NCI-H1930 (cell line): Measurements from ENCODE around the gene ADISSP.

Experiments
- DNase-seq, 2 experiments: peaks; one replicate each; lab custom pipeline; 2025; lab: John Stamatoyannopoulos, UW

The ADISSP gene

DNA sequence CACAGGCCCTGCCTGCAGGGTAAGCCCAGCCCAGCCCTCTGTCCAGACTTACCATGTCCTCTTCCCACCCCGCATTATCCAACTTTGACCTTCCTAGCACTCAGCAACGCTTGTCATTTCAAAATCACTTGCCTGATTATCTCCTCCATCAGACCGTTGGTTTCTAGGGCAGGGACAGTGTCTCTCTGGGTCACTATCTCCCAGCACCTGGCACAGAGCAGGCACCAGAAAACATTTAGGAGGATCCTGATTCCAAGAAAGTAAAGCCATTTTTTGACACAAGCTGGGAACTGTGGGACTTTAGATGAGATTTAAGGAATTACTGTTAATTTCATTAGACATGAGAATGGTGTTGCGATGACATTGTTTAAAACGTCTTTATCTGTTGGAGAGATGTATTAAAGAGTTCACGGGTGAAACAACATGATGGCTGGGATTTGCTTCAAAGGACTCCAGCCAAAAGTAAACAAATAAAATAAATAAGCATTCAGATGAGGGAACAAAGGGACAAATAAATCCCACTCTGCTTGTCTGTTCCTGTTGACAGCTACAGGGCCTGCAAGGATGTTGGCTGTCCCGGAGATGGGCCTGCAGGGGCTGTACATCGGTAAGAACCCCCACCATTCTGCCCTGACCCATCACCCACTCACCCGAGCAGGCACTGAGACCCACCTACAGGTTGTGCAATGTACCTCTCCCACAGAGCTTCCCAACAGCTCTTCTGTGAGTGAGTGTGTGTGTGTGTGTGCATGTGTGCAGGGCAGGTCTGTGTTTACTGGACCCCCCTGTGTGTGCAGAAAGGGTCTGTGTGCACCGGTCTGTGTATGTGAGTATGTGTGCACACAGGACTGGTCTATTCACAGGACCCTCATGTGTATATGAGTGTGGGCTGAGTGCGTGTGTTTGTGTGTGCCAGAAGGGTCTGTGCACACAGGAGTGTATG is 29.2 kb downstream of the ADISSP start:
- DNase-seq = no peak

DNA sequence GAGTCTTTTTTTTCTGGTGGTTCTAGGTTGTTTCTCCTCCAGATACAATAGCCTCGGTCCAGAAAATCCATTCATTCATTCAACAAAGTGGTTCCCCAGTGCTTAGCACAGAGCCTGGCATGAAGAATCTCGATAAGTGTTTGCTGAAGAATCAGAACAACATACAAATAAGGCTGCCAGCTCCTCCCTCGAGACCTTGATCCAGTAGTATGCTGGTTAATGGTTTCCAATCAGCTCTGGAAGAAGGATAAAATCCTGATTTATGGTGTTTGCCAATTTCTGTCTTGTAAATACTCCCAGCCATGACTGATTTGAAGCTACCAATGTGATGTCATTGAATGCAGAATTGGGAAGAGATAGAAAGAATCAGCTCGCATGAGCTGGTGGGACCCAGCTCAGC is 31.8 kb downstream of the ADISSP start:
- no peak for DNase-seq

DNA sequence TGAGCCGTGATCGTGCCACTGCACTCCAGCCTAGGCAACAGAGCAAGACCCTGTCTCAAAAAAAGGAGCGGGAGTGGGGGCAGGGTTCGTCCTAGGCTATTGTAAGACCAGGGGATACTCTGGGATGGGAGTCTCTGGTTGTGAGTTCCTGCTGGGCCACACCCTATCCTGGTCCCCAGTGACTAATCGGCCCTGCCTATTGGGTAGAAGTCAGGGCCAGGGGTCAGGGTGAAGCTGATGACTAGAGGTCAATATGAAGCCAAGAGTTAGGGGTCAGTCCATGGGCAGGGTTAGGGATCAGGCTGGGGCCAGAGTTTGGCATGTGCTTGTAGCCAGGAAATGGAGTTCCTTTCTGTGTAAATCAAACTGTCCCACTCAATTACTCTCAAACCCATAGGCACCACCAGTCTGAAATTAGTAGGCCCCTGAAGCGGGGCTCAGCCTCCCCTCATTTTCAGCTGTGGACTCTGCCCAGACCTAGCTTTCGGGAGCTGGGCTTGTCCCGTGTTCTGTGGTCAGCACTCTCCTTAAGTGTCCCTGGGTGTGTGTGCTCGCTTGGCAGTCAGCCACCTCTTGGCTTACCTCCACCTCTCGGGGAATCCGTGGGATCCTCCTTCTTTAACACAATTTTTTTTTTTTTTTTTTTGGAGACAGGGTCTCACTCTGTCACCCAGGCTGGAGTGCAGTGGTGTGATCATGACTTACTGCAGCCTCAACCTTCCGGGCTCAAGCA is 33.3 kb downstream of the ADISSP start:
- no peak for DNase-seq

DNA sequence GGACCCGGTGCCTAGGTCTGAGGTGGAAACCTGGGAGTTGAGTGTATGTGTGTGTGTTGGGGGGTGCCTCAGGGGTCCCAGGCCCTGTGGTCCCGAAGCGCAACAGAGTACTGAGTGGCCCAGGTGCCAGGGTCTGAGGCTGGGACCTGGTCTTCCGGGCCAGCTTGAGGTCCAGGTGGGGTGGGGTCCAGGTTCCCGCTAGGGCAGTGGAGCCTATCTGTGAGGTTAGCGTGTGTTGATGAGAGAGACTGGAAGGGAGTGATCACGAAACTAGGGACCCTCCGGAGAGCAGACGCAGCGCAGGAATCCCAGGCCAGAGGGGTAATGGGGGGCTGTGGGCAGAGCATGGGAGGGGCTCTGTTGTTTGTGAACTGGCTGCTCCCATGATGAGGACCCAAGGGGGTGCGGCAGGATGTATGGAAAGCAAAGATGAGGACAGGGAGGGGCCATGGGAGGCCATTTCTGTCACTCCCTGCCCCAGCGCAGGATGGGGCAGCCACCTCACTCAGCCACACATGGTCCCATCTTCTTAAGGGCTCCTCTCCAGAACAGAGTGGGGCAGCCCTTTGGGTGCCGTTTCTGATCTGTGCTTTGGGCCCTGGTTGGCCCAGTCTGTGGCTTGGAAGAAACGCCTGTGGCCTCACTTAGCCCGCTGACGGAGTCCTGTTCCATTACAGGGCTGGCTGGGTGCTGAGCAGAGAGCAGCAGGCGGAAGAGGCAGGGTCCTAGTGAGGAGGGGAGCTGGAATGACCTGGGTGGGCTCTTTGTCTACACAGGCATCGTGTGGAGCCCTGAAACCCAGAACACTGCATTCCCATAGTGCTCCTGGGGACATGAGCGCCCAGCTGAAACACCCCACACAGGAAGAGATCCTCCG is 34.2 kb downstream of the ADISSP start:
- no peak for DNase-seq

DNA sequence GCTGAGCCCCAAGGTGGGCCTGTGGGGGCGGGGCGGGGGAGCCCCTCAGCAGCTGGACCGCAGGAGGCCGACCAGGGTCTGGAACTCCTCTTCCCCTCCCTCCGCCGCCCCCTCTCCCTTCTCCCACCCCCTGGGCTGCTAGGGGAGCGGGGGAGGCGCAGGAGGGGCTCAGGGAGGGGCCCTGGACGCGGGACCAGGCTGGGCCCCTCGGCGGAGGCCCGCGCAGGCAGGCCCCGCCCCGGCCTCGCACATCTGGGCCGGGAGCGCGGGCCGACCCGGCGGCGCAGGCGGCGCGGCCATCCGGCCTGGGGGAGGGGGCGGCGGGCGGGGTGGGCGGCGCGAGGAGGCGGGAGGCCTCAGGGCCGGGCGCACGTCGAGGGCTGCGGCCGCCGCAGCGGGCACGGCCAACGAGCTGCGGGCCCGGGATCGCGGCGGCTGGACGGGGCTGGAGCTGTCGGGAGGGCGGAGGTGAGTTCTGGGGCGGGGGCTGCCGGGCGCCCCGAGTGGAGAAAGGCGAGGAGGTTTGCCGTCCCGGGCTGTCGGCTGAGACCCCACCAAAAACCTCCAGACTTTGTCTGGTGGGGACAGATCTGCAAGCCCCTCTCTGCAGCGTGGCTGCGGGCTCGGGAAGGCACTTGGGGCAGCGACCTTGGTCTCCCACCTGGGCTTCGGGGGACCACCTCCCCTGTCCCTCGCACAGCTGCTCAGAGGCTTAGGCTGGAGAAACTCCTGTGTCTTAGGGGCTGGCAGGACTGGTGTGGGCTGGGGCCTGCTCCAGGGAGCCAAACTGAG is 35.0 kb downstream of the ADISSP start, which contains the start of gene HSPA12B:
TSS of gene HSPA12B (plus strand) at position 359 of the 792 bp plus-strand sequence. CDS start 5,990 bp downstream, outside the sequence.
- no peak for DNase-seq

DNA sequence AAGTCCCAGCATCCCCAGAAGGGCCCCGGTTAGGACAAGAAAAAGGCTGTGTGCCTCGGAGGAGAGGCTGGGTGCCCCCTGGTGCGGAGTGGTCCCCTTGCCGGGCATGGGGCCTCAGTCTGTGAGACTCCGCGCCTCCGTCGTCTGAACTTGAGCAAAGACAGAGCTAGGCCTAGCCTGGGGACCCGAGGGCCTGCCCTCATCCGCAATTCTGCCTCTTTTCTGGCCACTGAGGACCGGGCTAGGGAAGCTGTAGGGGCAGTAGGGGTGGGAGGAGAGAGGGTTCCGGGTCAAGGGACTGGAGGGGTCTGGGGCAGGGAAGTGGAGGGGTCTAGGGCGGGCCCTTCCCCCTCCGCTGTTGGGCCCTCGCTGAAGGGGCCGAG is 35.6 kb downstream of the ADISSP start:
- DNase-seq = no peak

DNA sequence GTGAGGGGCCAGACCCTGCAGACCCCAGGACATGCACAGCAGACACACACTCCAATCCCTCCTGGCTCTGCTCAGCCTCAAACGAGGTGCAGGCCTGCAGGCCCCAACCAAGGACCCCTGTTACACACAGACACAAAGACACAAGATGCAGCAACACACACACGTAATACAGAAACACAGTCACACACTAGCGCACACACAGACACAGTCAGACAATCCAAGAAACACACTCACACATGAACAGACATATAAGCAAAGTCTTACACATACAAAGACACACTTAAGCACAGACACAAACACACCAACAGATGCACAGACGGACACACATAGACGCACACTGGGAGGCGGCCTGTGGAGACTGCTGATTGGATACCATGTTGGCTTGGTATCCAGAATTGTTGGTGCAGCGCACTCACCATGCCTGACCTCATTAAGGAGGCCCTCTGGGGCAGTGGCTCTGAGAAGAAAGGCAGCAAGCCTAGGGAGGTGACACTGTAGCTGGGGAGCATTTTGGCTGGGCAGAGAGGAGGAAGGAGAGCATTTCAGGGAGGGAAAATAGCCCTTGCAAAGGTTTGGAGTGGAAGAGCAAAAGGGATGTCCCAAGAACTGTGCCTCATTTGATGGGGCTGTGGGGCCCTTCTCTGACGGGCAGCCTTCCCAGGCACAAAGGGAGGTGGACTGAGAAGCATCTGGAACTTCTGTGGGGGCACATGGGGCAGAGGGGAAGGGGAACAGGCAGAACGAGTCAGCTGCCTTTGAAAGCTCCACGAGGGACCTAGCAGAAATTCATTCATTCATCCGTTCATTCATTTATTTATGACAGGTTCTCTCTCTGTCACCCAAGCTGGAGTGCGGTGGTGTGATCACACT is 36.5 kb downstream of the ADISSP start:
- no peak for DNase-seq

DNA sequence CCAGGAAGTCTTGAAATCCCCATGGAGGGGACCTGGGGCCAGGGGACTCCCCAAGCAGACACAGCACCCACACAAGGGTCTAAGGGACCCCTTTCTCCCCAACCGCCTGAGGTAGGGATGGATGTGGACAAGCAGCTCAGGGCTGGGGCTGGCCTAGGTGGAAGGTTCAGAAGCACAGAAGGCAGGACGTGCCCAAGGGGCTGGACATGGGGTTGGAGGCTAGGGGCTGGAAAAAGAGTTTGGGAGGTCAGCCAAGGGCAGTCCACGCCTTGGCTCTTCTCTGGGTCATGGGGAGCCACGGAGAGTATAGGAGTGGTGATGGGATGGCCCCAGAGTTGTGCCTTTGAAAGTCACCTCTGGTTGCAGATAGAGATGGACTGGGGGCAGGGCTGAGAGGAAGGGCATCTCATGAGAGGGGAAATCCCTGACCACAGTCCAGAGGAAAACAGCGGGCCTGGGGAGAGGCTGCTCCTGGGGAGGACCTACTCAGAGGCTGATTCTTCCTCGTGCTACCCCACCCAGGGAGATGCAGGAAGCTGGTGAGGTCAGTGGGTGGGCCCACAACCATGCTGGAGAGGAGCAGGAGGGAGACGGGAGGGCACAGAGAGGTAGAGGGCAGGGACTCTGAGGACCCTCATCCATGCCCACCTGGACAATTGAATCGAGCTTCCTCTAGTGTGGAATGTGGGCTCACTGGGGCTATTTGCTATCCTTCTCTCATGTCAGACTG is 37.6 kb downstream of the ADISSP start:
- no peak for DNase-seq

DNA sequence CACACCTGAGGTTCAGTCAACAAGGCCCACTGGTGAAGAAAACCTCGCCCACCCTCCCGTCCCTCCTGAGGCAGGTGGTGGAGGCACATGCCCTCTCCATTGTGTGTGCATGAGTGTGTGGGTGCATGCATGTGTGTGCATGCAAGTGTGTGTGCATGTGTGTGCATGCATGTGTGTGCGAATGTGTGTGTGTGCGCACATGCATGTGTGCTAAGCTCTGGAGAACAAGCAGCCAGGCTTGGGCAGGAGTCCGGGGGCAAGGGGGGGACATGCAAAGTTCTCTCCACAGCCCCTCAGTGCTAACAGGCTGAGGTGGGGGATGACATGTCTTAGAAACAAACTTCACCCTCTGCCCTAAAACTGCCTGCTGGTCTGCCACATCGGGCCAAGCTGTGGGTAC is 38.2 kb downstream of the ADISSP start:
- no peak for DNase-seq

DNA sequence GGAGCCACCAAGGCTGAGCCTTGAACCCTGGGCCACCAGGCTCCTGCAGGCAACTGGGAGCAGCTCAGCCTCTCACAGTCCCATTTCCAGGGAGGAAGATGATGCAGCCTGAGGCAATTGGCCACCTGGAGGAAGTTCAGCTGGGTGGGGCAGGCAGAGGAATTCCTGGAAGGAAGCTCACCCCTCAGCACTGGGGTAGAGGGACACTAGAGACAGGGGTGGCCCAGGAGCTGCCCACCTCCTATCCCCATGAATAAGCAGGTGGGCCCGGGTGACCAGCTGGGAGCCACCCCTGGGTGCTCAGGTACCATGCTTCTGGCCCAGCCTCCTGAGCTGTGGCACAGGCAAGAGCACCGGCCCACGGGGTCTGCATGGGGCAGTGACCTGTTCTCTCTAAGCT is 38.7 kb downstream of the ADISSP start:
- no peak for DNase-seq

DNA sequence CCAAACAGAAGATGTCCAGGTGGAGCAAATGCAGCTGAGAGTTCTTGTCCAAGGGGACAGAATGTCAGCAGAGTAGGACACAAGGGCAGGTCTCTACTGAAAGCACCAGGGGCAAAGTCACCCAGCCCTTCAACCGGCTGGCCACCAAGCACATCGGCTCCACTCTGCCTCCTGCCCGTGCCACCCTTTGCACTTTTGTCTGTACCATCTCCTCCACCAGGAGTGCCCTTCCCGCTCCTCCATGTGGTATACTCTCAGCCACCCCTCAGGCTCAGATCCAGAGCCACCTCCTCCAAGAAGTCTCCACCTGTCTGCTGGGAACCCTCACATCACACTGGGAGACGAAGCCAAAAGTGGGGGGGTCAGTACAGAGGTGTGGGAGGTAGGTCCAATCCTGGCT is 39.2 kb downstream of the ADISSP start:
- no peak for DNase-seq

DNA sequence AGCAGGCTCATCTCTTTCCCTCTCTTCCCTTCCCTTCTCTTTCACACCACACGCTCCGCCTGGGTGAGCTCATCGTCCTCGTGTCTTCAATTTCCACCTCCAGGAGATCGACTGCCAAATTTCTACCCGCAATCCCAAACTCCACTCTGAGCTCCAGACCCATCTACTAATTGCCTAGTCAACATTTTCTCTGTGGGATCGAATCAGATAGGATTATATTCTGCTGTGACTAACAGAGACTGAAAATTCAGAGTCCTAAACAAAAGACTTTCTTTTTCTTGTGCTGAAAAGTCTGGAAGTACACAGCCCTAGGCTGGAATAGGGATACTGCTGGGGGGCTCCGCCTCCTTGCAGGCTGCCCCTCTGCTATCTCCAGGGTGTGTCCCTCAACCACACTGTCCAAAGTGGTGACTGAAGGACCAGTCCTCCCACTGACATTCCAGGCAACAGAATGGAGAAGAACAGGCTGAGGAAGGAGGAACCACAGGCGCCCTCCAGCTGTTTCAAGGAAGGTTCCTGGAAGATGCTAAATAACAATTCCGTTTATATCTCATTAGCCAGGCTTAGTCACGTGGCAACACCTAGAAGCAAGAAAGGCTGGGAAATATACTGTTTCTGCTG is 40.0 kb downstream of the ADISSP start:
- no peak for DNase-seq

DNA sequence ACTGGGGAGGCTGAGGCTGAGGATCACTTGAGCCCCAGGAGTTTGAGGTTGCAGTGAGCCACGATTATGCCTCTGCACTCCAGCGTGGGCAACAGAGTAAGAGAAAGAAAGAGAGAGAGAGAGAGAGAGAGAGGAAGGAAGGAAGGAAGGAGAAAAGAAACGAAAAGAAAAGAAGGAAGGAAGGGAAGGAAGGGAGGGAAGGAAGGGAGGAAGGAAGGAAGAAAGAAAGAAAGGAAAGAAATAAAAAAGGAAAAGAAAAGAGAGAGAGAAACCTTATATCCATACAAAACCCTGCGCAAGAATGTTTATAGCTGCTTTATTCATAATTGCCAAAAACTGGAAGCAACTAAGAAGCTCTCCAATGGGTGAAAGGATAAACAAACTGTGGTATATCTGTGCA is 43.2 kb downstream of the ADISSP start:
- no peak for DNase-seq

DNA sequence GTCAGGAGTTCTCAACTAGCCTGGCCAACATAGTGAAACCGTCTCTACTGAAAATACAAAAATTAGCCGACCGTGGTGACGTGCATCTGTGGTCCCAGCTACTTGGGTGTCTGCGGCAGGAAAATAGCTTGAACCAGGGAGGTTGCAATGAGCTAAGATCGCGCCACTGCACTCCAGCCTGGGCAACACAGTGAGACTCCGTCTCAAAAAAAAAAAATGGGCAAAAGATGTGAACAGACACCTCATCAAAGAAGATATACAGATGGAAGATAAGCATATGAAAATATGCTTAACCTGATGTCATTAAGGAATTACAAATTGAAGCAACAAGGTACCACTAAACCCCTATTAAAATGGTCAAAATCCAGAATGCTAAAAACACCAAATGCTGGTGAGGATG is 44.3 kb downstream of the ADISSP start:
- no peak for DNase-seq

DNA sequence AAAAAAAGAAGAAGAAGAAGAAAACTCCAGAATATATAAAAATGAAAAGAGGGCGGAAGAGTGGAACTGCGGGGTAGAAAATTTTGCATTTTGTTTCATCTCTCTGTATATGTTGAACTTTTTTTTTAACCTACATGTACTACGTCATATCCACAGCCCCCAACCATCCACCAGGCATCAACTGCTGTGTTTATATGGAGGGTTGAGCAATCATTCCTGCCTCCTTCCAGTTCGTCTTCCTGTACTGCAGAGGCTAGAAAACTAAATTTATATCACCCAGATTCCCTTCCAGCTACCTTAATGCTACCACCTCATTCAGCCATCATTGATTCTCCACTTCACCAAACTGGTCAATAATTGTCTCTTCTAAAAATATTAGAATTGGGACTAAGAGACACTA is 45.6 kb downstream of the ADISSP start:
- DNase-seq = no peak

DNA sequence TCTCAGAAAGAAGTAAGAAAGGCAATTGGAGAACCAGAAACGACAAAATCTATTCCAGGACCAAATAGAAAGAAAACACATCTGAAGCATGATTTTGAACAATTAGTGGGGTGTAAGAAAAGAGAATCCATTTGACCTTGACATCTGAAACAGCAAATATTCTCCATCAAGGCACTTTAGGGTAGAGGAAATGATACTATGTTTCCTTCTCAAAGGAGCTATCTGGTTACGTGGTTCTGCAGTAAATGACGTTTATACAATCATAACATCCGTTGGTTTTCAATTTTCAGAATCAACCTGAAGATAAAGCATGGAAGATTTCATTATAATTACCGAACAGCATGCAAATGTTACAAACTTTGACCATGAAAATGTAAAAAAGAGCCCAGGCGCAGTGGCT is 46.9 kb downstream of the ADISSP start:
- DNase-seq = no peak

DNA sequence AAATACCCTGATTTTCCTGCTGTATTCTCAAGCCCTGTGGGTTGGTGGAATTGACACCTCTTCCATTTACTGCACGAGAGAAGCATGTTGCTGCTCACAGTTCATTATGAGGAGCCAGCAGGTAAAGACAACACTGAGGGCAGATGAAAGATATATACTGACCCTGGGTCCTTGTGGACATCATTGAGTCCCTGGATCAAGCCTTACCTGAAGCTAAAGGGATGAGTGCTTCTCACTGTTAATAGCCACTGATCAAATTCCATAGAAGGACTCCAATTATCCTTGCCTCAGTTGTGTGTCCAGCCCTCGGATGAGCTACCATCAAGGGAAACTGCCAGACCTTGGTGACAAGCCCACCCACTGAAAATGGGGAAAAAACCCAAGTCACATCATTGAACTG is 47.5 kb downstream of the ADISSP start:
- no peak for DNase-seq

DNA sequence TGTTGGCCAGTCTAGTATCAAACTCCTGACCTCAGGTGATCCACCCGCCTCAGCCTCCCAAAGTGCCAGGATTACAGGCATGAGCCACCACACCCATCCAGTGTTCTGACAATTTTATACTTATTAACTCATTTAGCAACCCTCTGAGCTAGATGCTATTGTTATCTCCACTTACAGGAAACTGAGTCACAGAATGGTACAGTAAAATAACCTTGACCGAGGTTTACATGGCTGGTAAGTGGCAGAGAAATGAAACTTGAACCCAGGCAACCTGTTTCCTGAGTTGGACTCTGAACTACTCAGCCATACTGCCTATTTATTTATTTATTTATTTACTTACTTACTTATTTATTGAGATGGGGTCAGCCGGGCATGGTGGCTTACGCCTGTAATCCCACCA is 48.5 kb downstream of the ADISSP start:
- no peak for DNase-seq

DNA sequence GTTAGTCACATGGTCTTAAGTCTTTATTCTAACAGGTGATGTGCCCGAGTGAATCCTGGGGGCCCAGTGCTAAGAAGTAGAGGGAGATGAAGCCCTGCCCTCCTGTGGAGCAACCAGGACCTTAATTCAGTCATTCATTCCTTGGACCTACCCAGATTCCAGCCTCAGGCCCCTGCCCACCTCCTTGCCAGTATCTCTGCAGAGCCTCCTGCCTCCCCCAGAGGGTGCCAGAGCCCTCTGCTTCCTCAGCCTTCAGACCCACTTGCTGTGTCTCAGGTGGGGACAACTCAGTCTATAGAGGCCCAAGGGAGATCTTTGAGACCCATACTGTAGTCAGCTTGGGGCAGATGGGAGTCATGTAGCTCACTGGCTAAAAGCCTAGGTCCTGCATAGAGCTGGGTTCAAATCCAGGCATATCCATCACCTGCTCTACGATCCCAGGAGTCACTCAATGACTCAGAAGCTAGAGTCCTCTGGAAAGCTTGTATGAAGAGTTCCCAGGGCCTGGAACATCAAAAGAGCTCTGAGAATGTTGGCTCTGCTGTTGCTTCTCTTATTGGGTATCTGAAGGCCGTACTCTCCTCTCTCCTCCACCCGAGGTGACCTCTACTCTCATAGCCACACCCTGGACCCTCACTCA is 51.2 kb downstream of the ADISSP start:
- peak; percentile 35 to 45 for DNase-seq
